DOHH2 (cell line): ENCODE data around the gene PPP2R2B.

Source experiments
- H3F3A ChIP-seq: fragments of 200-600 bp; sonication (generic), shearing (Covaris generic); 2 replicates; pipeline ENCODE4 v1.6.0; 2016; ENCODE audit warnings: antibody characterized with exemption, mild to moderate bottlenecking; ENCODE audit not compliant: control insufficient read depth, insufficient read depth
- H3K27ac ChIP-seq: fragments of 200-600 bp; sonication (generic); 2 replicates; pipeline ENCODE4 v1.5.1; 2014; ENCODE audit warnings: low read depth, mild to moderate bottlenecking, low read length, moderate library complexity
- H3K27me3 ChIP-seq: fragments of 200-600 bp; sonication (generic); 2 replicates; pipeline ENCODE4 v1.6.1; 2014; ENCODE audit warnings: mild to moderate bottlenecking, low read length, mixed read lengths; ENCODE audit not compliant: control insufficient read depth
- H3K36me3 ChIP-seq: fragments of 200-600 bp; sonication (generic); 2 replicates; pipeline ENCODE4 v1.6.1; 2014; ENCODE audit warnings: mild to moderate bottlenecking, low read length, moderate library complexity, mixed read lengths; ENCODE audit not compliant: control insufficient read depth
- H3K4me1 ChIP-seq: fragments of 200-600 bp; sonication (generic); 2 replicates; pipeline ENCODE4 v1.6.1; 2014; ENCODE audit warnings: mild to moderate bottlenecking, low read length, mixed read lengths; ENCODE audit not compliant: control insufficient read depth
- H3K4me2 ChIP-seq: fragments of 200-600 bp; sonication (generic); 2 replicates; pipeline ENCODE4 v1.6.0; 2014; ENCODE audit warnings: mild to moderate bottlenecking, low read length, moderate library complexity
- H3K4me3 ChIP-seq: fragments of 200-600 bp; sonication (generic); 2 replicates; pipeline ENCODE4 v1.5.1; 2014; ENCODE audit warnings: mild to moderate bottlenecking, low read length, mixed read lengths
- H3K79me2 ChIP-seq: fragments of 200-600 bp; sonication (generic); 2 replicates; pipeline ENCODE4 v1.6.1; 2014; ENCODE audit warnings: mild to moderate bottlenecking, low read length, mixed read lengths; ENCODE audit not compliant: control insufficient read depth
- H3K9me2 ChIP-seq: fragments of 200-600 bp; sonication (generic); replicated peaks from 2 replicates; pipeline ENCODE4 v1.6.1; 2014; ENCODE audit warnings: mild to moderate bottlenecking, low read length, mixed read lengths; ENCODE audit not compliant: control insufficient read depth
- H3K9me3 ChIP-seq: fragments of 200-600 bp; sonication (generic); 2 replicates; pipeline ENCODE4 v1.6.1; 2014; ENCODE audit warnings: antibody characterized with exemption, low read length, mixed read lengths; ENCODE audit not compliant: control insufficient read depth, insufficient read depth
- H4K20me1 ChIP-seq: fragments of 200-600 bp; sonication (generic); 2 replicates; pipeline ENCODE4 v1.6.0; 2014; ENCODE audit warnings: low read depth, mild to moderate bottlenecking, antibody characterized with exemption, low read length, moderate library complexity; ENCODE audit not compliant: control insufficient read depth, insufficient read depth
- CTCF ChIP-seq: fragments of 200-600 bp; sonication (generic); IDR thresholded peaks from one replicate; pipeline ENCODE4 v1.5.1; 2014; ENCODE audit warnings: antibody characterized with exemption, mild to moderate bottlenecking, low read depth, low read length; ENCODE audit not compliant: poor library complexity, severe bottlenecking
- EZH2phosphoT487 ChIP-seq: fragments of 200-600 bp; sonication (generic); IDR thresholded peaks from 2 replicates; pipeline ENCODE4 v1.6.1; 2017; ENCODE audit warnings: borderline replicate concordance, mild to moderate bottlenecking, antibody characterized with exemption, low read length, moderate library complexity, mixed read lengths

PPP2R2B gene

GRCh38 chr5:146641941-146642340 lies 236.6 kb downstream of the PPP2R2B start:
- no peaks in the 10 kb centered on the region for H3K36me3 ChIP-seq
- H3K27ac ChIP-seq = no peak overlapping the region
- TF ChIP-seq EZH2phosphoT487 (no peak), CTCF (no peak)
- peaks cover 2% of the 10 kb centered on the region; the same call in 1 of the 2 replicates for H3K27me3 ChIP-seq
- H3K79me2 ChIP-seq = no peaks in the 10 kb centered on the region
- no peaks in the 10 kb centered on the region for H4K20me1 ChIP-seq
- no peaks in the 10 kb centered on the region for H3K4me1 ChIP-seq
- no peak overlapping the region for H3K4me2 ChIP-seq
- no peak overlapping the region for H3K4me3 ChIP-seq
- H3K9me2 ChIP-seq = no peaks in the 10 kb centered on the region
- no peaks in the 10 kb centered on the region for H3K9me3 ChIP-seq
- no peaks in the 10 kb centered on the region for H3F3A ChIP-seq

DNA sequence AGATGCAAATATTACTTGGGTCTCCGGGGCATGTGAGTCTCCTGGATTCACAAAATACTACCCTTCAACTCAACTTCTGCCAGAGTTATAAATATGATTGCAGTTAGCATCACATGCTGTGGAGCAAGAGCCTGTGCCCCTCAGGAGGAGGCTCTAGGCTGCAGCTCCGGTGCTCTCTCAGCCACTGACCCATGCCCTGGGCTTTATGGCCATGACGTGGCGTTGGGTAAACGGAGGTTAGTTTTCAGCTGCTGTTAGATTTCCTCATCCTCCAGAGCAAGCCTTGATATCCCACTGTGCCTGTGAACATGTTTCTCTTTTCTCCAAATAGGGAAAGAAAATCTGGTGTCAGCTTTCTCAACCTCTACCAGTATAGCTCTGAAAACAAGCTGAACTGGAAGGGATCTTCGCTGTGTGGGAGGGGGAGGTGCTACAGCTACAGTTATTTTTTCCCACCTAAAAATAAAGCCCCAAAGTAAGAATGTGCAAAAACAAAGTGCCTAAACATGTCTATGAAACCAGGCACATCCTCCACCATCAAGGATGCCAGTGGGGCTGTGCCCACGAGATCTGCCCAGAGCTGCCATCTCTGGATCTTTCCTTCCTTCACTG lies 238.2 kb downstream of the PPP2R2B start:
- Histone ChIP-seq H4K20me1 (no peaks in the 10 kb centered on the region), H3K27me3 (peaks cover 4% of the 10 kb centered on the region; the same call in 1 of the 2 replicates)

GRCh38 chr5:146635443-146635842 lies 243.1 kb downstream of the PPP2R2B start:
- Histone ChIP-seq H3K4me3 (no peak overlapping the region), H3K9me3 (no peaks in the 10 kb centered on the region), H3K4me1 (no peaks in the 10 kb centered on the region), H3K4me2 (no peak overlapping the region), H3K79me2 (no peaks in the 10 kb centered on the region), H3F3A (no peaks in the 10 kb centered on the region), H4K20me1 (no peaks in the 10 kb centered on the region), H3K27me3 (peaks cover 4% of the 10 kb centered on the region; the same call in 1 of the 2 replicates), H3K9me2 (no peaks in the 10 kb centered on the region), H3K27ac (no peak overlapping the region), H3K36me3 (no peaks in the 10 kb centered on the region)
- TF ChIP-seq EZH2phosphoT487 (no peak), CTCF (no peak)

More for the DNA sequence above, 238.2 kb downstream of the PPP2R2B start:
- Histone ChIP-seq H3K4me3 (no peak overlapping the region), H3K79me2 (no peaks in the 10 kb centered on the region), H3F3A (no peaks in the 10 kb centered on the region), H3K27ac (no peak overlapping the region), H3K9me2 (no peaks in the 10 kb centered on the region), H3K9me3 (no peaks in the 10 kb centered on the region), H3K4me2 (no peak overlapping the region), H3K36me3 (no peaks in the 10 kb centered on the region), H3K4me1 (no peaks in the 10 kb centered on the region)
- TF ChIP-seq CTCF = no peak
